Testis (tissue), 5 donors: Measurements from ENCODE around the gene ZAR1. TPM values are rescaled to one million over a fixed set of nuclear protein-coding genes. Genes with fewer than 3 reads are reported as not detected.
"Not testable (repeated sequence)": the region's sequence is repeated elsewhere in the genome, so short reads cannot be mapped to it uniquely, and the experiment has no call there.

Source experiments
- DNase-seq: peaks from one replicate; pipeline ENCODE4 v3.0.0-alpha.2; 2019
- H3K27ac ChIP-seq, 2 donors: fragments of 200-600 bp; sonication (generic); one replicate each; pipeline ENCODE4 v1.5.1; 2019
- H3K27me3 ChIP-seq: fragments of 200-600 bp; sonication (generic); one replicate; pipeline ENCODE4 v1.5.1; 2019
- H3K36me3 ChIP-seq: fragments of 200-600 bp; sonication (generic); one replicate; pipeline ENCODE4 v1.5.1; 2017; ENCODE audit warnings: low read depth; ENCODE audit errors: missing control alignments
- H3K4me1 ChIP-seq: fragments of 200-600 bp; sonication (generic); one replicate; pipeline ENCODE4 v1.5.1; 2019
- H3K4me3 ChIP-seq, 2 donors: fragments of 200-600 bp; sonication (generic); one replicate each; pipeline ENCODE4 v1.5.1; 2017 to 2019
- H3K9me3 ChIP-seq: fragments of 200-600 bp; sonication (generic); one replicate; pipeline ENCODE4 v1.5.1; 2017
- POLR2A ChIP-seq: fragments of 450-650 bp; IDR thresholded peaks from one replicate; pipeline ENCODE4 v1.6.1; 2017; ENCODE audit warnings: antibody characterized with exemption, mild to moderate bottlenecking, moderate library complexity
- WGBS, 2 donors: methylation state at CpG; one replicate each; pipeline ENCODE4 v1.1.5; 2018; 5-methylcytosine and 5-hydroxymethylcytosine counted together
- intact Hi-C: fragments of 100-400 bp; cut with DNase I; formaldehyde crosslinking; loops from one replicate; pipeline ENCODE4 v1.15.1; 2023; ENCODE audit warnings: low total_unique reads
- long read RNA-seq, 2 donors: transcript quantifications; one replicate each; lab custom pipeline, GENCODE V29; 2026
- polyA plus RNA-seq: library from polyadenylated mRNA; stranded (reverse); fragments of 350-450 nt; fragmentation: Illumina TruSeq; extraction: RNeasy Lipid Tissue Mini Kit (QIAGEN cat#74804); gene quantifications from one replicate; pipeline ENCODE4 v1.2.3, GENCODE V29; 2014; ENCODE audit warnings: low read depth, low replicate concordance; ENCODE audit not compliant: insufficient read depth
- total RNA-seq, 2 donors: library from RNA; depleted of rRNA; stranded (reverse); fragments of >200 nt; gene quantifications; one replicate each; pipeline ENCODE4 v1.2.3, GENCODE V29; 2016
- TF ChIP-seq, protein P1 (sequence below), 3 experiments: fragments of 450-650 bp in 2 of 3; fragments of 200-600 bp in 1 of 3; sonication (generic) in 1 of 3; IDR thresholded peaks; one replicate each; pipeline ENCODE4 v1.5.1; 2016 to 2019; ENCODE audit warnings: antibody characterized with exemption in 3 of 3, mild to moderate bottlenecking in 2 of 3, moderate library complexity in 1 of 3

ZAR1 gene
- total RNA-seq (1 to 10 TPM; 2.7 to 2.8 TPM), polyA plus RNA-seq (1.5 TPM)
- long read RNA-seq, donor 1: 0 reads
- long read RNA-seq, donor 2: 0 reads

- Histone ChIP-seq H3K27ac (no peak within 1 kb of the TSS), H3K4me3 (peak within 1 kb of the TSS; percentile 37 to 43), H3K9me3 (no peaks in the 10 kb centered on the region), H3K4me1 (no peaks in the 10 kb centered on the region), H3K36me3 (no peaks in the 10 kb centered on the region), H3K27me3 (no peaks in the 10 kb centered on the region)
- intact Hi-C loops: no loop called here
- 6 to 7% methylated on average over 6 to 44 of the region's 80 CpGs for WGBS, 2 donors
- no peak for TF ChIP-seq POLR2A
- TF ChIP-seq, protein P1, sequence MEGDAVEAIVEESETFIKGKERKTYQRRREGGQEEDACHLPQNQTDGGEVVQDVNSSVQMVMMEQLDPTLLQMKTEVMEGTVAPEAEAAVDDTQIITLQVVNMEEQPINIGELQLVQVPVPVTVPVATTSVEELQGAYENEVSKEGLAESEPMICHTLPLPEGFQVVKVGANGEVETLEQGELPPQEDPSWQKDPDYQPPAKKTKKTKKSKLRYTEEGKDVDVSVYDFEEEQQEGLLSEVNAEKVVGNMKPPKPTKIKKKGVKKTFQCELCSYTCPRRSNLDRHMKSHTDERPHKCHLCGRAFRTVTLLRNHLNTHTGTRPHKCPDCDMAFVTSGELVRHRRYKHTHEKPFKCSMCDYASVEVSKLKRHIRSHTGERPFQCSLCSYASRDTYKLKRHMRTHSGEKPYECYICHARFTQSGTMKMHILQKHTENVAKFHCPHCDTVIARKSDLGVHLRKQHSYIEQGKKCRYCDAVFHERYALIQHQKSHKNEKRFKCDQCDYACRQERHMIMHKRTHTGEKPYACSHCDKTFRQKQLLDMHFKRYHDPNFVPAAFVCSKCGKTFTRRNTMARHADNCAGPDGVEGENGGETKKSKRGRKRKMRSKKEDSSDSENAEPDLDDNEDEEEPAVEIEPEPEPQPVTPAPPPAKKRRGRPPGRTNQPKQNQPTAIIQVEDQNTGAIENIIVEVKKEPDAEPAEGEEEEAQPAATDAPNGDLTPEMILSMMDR (IDR thresholded peaks at IDR 0.05): no peak
- DNase-seq: no peak
Measured at GRCh38 chr4:48490012-48490679, at the start of gene ZAR1. Gene ZAR1, plus strand, starts transcription at chr4:48490252. Its CDS starts 40 bp downstream, at chr4:48490292.

- H3K4me3 ChIP-seq, H3K36me3 ChIP-seq, H3K9me3 ChIP-seq, H3K27ac ChIP-seq, H3K27me3 ChIP-seq, intact Hi-C loops, DNase-seq, H3K4me1 ChIP-seq: not testable (repeated sequence)
- 71 to 85% methylated on average over 5 of the region's 5 CpGs for WGBS, 2 donors
Measured at GRCh38 chr4:48440914-48441313, 49.1 kb upstream of the ZAR1 start.

GRCh38 chr4:48445704-48446103 is 44.3 kb upstream of the ZAR1 start:
- no peak for DNase-seq
- no peak overlapping the region for H3K27ac ChIP-seq
- no peaks in the 10 kb centered on the region for H3K9me3 ChIP-seq
- TF ChIP-seq POLR2A: no peak
- TF ChIP-seq, protein P1 (IDR thresholded peaks at IDR 0.05): peak in 1 of 3 experiments; percentile 64
- H3K36me3 ChIP-seq: no peaks in the 10 kb centered on the region
- no peak overlapping the region for H3K4me3 ChIP-seq
- intact Hi-C loops: loop anchor here (5.0 kb wide), 1 partner anchor 128 kb away; no protein-coding TSS in a partner anchor
- WGBS, 2 donors: 18 to 23% methylated on average over 3 of the region's 3 CpGs
- no peaks in the 10 kb centered on the region for H3K27me3 ChIP-seq
- no peaks in the 10 kb centered on the region for H3K4me1 ChIP-seq

- Histone ChIP-seq H3K4me3 (no peak overlapping the region), H3K4me1 (no peaks in the 10 kb centered on the region), H3K27me3 (no peaks in the 10 kb centered on the region), H3K36me3 (no peaks in the 10 kb centered on the region), H3K27ac (no peak overlapping the region), H3K9me3 (no peaks in the 10 kb centered on the region)
- TF ChIP-seq, protein P1 (IDR thresholded peaks at IDR 0.05): no peak
- TF ChIP-seq POLR2A: no peak
- intact Hi-C loops: loop anchor here (5.0 kb wide), 1 partner anchor 129 kb away; no protein-coding TSS in a partner anchor
- WGBS, 2 donors: 90 to 92% methylated on average over 1 of the region's 1 CpG
- DNase-seq: no peak
Measured at GRCh38 chr4:48446642-48447041, 43.4 kb upstream of the ZAR1 start.

- TF ChIP-seq, protein P1 (IDR thresholded peaks at IDR 0.05): no peak
- no peak for TF ChIP-seq POLR2A
- Histone ChIP-seq H3K27ac (no peak overlapping the region), H3K4me1 (no peaks in the 10 kb centered on the region), H3K36me3 (no peaks in the 10 kb centered on the region), H3K4me3 (peak overlapping the region in 1 of 2 donors; percentile 11), H3K9me3 (no peaks in the 10 kb centered on the region), H3K27me3 (no peaks in the 10 kb centered on the region)
- intact Hi-C loops: loop anchor here (5.0 kb wide), 1 partner anchor 132 kb away; no protein-coding TSS in a partner anchor
- 67 to 78% methylated on average over 10 of the region's 10 CpGs for whole genome bisulfite sequencing, 2 donors
- no peak for DNase-seq
Measured at GRCh38 chr4:48449151-48449550, 40.9 kb upstream of the ZAR1 start.
